Nephron progenitor cell (in vitro differentiated cells): ENCODE results near the gene NUMBL.
A peak's percentile ranks its signal among the peaks of the same experiment; 100 is the strongest.

Experiments used
- DNase-seq: peaks from one replicate; pipeline ENCODE4 v3.0.0; 2021
- H3K27ac Mint-ChIP-seq: 2 replicates; pipeline ENCODE4 v1.8.0; 2021; ENCODE audit warnings: mild to moderate bottlenecking, moderate library complexity, mixed read lengths
- H3K27me3 Mint-ChIP-seq: 2 replicates; pipeline ENCODE4 v1.8.0; 2021; ENCODE audit warnings: mild to moderate bottlenecking, low read depth, mixed read lengths; ENCODE audit not compliant: poor library complexity
- H3K36me3 Mint-ChIP-seq: 2 replicates; pipeline ENCODE4 v1.8.0; 2021; ENCODE audit warnings: low read depth, mixed read lengths
- H3K4me1 Mint-ChIP-seq: 2 replicates; pipeline ENCODE4 v1.8.0; 2021; ENCODE audit warnings: mixed read lengths
- H3K4me3 Mint-ChIP-seq: 2 replicates; pipeline ENCODE4 v1.8.0; 2021; ENCODE audit warnings: mild to moderate bottlenecking, moderate library complexity, mixed read lengths
- H3K9me3 Mint-ChIP-seq: 2 replicates; pipeline ENCODE4 v1.8.0; 2021; ENCODE audit warnings: mild to moderate bottlenecking, moderate library complexity, mixed read lengths
- CTCF ChIP-seq: fragments of 200-600 bp; sonication (generic); IDR thresholded peaks from 2 replicates; pipeline ENCODE4 v1.5.0; 2021; ENCODE audit warnings: antibody characterized with exemption

Gene NUMBL

GRCh38 chr19:40695881-40696280, 5.4 kb upstream of the NUMBL start:
- no peak overlapping the region for H3K4me3 Mint-ChIP-seq
- H3K4me1 Mint-ChIP-seq: peaks cover under 1% of the 10 kb centered on the region
- H3K27ac Mint-ChIP-seq: no peak overlapping the region
- H3K36me3 Mint-ChIP-seq: peaks cover 35% of the 10 kb centered on the region
- TF ChIP-seq CTCF: no peak
- H3K27me3 Mint-ChIP-seq: peaks cover 4% of the 10 kb centered on the region
- DNase-seq: no peak
- H3K9me3 Mint-ChIP-seq: no peaks in the 10 kb centered on the region

GRCh38 chr19:40693896-40694295, 3.4 kb upstream of the NUMBL start:
- peaks cover 27% of the 10 kb centered on the region for H3K36me3 Mint-ChIP-seq
- no peak overlapping the region for H3K27ac Mint-ChIP-seq
- H3K4me1 Mint-ChIP-seq: peaks cover 4% of the 10 kb centered on the region
- no peak overlapping the region for H3K4me3 Mint-ChIP-seq
- no peak for TF ChIP-seq CTCF
- no peak for DNase-seq
- H3K9me3 Mint-ChIP-seq: no peaks in the 10 kb centered on the region
- H3K27me3 Mint-ChIP-seq: peaks cover 4% of the 10 kb centered on the region

GRCh38 chr19:40693150-40693788, 2.8 kb upstream of the NUMBL start:
- Mint-ChIP-seq H3K27ac (no peak overlapping the region), H3K4me1 (peaks cover 4% of the 10 kb centered on the region), H3K4me3 (no peak overlapping the region), H3K27me3 (peaks cover 4% of the 10 kb centered on the region), H3K36me3 (peaks cover 25% of the 10 kb centered on the region), H3K9me3 (no peaks in the 10 kb centered on the region)
- no peak for DNase-seq
- TF ChIP-seq CTCF: no peak

- Mint-ChIP-seq H3K4me3 (no peak overlapping the region), H3K36me3 (peaks cover 18% of the 10 kb centered on the region), H3K9me3 (no peaks in the 10 kb centered on the region), H3K4me1 (peaks cover 4% of the 10 kb centered on the region), H3K27me3 (peaks cover 4% of the 10 kb centered on the region), H3K27ac (peak overlapping the region; percentile 67)
- DNase-seq: peak; percentile 12
- TF ChIP-seq CTCF: no peak
Observed at GRCh38 chr19:40692212-40692551, 1.7 kb upstream of the NUMBL start.

- H3K4me1 Mint-ChIP-seq: peaks cover 4% of the 10 kb centered on the region
- peaks cover 4% of the 10 kb centered on the region for H3K27me3 Mint-ChIP-seq
- no peak overlapping the region for H3K4me3 Mint-ChIP-seq
- peaks cover 12% of the 10 kb centered on the region for H3K36me3 Mint-ChIP-seq
- TF ChIP-seq CTCF: no peak
- no peaks in the 10 kb centered on the region for H3K9me3 Mint-ChIP-seq
- DNase-seq: peak; percentile 8
- no peak overlapping the region for H3K27ac Mint-ChIP-seq
Observed at GRCh38 chr19:40691421-40692211, 1.2 kb upstream of the NUMBL start.
